ENCODE measurements around the gene SEC22C.

DNA sequence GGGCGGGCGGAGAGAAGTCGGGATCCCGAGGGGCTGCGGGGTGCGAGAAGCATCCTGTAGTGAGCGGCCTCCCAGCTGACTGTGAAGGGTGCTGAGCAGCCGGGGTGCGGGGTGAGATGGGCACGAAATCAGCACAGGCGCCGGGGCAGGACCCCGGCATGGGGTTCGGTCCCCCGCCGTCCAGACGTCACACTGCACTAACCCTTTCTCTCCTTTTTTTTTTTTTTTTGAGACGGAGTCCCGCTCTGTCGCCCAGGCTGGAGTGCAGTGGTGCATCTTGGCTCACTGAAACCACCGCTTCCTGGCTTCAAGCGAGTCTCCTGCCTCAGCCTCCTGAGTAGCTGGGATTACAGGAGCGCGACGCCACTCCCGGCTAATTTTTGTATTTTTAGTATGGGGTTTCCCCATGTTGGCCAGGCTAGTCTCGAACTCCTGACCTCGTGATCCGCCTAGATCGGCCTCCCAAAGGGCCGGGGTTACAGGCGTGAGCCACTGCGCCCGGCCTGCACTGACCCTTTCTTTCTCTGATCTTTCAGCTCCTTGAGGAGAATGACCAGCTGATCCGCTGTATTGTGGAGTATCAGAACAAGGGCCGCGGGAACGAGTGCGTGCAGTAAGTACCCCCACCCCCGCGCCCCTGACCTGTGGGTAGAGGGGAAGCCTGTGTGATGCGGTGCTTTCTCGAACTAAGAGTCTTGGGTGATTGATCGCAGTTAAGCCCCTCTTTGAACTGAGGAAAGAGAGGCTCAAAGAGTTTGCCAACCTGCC is 9.4 kb upstream of the SEC22C start:
- TF ChIP-seq, protein P1, sequence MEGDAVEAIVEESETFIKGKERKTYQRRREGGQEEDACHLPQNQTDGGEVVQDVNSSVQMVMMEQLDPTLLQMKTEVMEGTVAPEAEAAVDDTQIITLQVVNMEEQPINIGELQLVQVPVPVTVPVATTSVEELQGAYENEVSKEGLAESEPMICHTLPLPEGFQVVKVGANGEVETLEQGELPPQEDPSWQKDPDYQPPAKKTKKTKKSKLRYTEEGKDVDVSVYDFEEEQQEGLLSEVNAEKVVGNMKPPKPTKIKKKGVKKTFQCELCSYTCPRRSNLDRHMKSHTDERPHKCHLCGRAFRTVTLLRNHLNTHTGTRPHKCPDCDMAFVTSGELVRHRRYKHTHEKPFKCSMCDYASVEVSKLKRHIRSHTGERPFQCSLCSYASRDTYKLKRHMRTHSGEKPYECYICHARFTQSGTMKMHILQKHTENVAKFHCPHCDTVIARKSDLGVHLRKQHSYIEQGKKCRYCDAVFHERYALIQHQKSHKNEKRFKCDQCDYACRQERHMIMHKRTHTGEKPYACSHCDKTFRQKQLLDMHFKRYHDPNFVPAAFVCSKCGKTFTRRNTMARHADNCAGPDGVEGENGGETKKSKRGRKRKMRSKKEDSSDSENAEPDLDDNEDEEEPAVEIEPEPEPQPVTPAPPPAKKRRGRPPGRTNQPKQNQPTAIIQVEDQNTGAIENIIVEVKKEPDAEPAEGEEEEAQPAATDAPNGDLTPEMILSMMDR (IDR thresholded peaks at IDR 0.05), result no peak
- TF ChIP-seq POLR2A (IDR thresholded peaks at IDR 0.05) (no peak), EP300 (IDR thresholded peaks at IDR 0.05) (no peak)
